DMS153 treated with DMSO at 0.1 percent for 48 hours (cell line): ENCODE measurements around the gene SPINDOC.
"Not testable (repeated sequence)": the region's sequence is repeated elsewhere in the genome, so short reads cannot be mapped to it uniquely, and the experiment has no call there.

ENCODE experiments used
- DNase-seq: peaks from one replicate; lab custom pipeline; 2025; ENCODE audit not compliant: unreplicated experiment; lab: John Stamatoyannopoulos, UW

Gene SPINDOC

GRCh38 chr11:63785823-63786222 lies 27.4 kb upstream of the SPINDOC start:
- no peak for DNase-seq

DNA sequence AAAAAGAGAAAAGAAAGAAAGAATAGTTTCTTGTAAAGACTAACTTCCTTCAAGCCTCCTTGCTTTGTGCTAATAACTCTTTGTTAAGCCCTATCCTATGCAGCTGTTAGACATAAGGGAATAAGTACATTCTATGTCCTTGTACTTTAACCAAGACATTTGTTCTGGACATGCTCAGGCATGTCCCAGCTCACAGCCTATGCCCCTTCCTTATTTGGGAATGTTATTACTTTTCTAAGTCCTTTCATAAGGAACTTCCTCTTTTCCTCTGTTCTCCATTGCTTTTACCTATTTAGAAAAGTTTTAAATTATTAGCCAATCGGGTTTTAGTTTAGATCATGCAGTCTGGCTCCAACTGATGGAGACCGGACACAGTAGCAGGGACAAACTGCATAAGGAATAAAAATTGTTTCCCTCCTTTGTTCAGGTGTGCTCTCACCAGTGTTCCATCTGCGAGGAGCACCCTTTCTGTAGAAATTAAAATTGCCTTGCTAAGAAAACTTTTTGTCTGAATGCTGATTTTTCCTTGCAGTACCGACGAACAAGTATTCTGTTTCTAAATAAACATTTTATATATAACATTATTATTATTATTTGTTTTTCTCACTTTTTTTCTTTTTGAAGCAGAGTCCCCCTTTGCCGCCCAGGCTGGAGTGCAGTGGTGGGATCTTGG lies 21.6 kb upstream of the SPINDOC start:
- DNase-seq: no peak

- DNase-seq: no peak
Measured at GRCh38 chr11:63793161-63793560, 20.1 kb upstream of the SPINDOC start.

- no peak for DNase-seq
Measured at GRCh38 chr11:63795066-63795465, 18.2 kb upstream of the SPINDOC start.

DNA sequence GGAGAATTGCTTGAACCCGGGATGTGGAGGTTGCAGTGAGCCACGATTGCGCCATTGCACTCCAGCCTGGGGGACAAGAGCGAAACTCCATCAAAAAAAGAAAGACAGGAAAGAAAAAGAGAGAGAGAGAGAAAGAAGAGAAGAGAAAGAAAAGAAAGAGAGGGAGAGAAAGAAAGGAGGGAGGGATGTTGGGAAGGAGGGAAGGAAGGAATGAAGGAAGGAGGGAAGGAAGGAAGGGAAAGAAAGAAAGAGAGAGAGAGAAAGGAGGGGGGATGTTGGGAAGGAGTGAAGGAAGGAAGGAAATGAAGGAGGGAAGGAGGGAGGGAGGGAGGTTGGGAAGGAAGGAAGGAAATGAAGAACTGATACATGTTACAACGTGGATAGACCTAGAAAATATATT lies 12.3 kb upstream of the SPINDOC start:
- no peak for DNase-seq

DNA sequence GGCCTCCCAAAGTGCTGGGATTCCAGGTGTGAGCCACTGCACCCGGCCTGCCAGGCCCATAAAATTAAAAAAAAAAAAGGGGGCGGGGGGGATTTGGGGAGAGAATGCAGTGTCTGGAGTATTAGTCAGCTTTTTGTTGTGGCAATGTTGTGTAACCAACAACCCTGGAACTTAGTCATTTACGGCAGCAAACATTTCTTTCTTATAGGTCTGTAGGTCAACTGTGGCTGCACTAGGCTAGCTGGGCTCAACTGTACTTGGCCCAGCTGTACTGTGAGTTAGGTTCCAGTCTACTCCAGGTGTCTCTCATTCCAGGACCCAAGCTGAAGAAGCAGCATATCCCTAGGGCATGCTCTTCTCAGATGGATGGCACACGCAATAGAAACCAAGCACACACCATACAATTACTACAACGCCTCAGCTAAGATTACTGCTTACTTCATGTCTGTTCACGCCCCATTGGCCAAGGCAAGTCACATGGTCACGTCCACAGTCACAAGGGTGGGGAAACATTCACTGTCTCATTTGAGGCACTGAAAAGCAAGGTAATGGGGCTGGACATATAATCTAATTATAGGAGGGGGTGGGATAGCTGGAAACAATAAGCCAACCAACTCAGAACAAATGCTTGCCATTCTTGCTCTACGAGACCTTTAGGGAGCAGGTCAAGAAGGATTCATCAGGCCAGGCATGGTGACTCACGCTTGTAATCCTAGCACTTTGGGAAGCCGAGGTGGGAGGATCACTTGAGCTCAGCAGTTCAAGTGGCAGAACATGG lies 10.4 kb upstream of the SPINDOC start:
- DNase-seq: no peak

DNA sequence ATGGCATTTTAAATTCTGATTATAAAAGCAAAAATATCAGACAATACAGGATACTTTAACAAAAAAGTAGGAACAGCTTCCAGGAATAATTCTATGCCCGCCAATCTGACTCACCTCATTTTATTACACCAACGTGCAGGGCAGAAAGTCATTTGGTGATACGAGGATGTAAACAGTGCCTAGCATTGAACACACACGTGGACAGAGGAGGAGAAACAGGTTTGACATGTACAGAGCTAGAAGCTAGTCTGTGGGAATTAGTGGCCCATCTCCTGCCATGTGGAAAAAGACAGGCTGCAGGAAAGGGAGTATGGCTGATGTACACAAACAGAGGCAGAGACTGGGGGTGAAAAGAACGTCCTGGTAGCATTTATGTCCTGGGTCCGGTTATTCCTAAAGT lies 9.0 kb upstream of the SPINDOC start:
- DNase-seq: no peak

- DNase-seq: no peak
Measured at GRCh38 chr11:63805844-63806415, 7.3 kb upstream of the SPINDOC start.

GRCh38 chr11:63810383-63810782 lies 2.9 kb upstream of the SPINDOC start:
- not testable (repeated sequence) for DNase-seq

DNA sequence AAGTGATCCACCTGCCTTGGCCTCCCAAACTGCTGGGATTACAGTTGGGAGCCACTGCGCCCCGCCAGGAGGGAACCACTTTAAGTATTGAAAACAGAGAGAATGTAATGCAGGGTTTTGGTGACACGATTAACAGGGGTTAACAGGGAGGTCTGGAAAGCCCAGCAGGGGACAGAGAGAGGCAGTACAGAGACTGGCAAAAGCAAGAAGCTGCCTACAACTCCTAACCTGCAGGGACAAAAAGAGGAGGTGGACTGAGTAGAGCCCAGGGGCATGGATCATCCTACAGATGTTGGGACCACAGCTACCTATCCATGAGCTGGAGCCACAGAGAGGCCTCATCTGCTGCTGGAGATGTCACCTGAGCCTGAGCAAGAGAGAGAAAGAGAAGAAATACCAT lies 1.7 kb upstream of the SPINDOC start:
- DNase-seq: no peak

DNA sequence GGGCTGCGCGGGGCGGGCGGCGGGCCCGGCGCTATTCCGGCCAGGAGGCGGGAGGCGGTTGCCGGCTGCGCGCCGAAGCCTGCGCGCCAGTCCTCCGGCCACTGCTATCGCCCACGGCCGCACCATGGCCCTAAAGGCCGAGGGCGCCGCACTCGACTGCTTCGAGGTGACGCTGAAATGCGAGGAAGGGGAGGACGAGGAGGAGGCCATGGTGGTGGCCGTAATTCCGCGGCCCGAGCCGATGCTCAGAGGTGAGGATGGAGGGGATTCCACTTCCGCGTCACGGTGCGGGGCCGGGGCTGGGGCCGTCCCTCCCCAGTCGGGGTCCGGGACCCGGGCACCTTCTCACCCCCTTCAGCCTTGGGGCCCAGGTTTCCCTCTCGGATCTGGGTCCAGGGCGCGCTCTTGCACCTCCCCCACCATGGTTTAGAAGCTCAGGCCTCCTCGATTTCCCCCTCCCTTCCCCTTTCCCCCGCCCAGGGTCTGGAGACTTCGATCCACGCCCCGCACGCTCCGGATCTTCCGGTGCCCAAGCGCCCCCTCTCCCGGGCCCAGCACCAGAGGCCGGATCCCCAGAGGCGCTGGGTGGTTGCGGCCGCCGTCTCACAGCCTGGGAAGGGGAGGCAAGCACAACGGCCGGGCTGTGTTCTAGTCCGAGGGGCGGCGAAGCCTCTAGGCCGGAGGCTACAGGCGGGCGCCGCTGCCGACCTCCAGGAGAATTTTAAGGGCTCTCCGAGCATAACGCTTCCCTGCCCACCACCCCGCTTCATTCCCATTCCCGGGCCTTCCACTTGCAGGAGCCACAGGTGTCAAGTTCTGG lies 517 bp downstream of the SPINDOC start:
- DNase-seq: no peak

- DNase-seq: no peak
Measured at GRCh38 chr11:63814383-63814736, 1.1 kb downstream of the SPINDOC start.

DNA sequence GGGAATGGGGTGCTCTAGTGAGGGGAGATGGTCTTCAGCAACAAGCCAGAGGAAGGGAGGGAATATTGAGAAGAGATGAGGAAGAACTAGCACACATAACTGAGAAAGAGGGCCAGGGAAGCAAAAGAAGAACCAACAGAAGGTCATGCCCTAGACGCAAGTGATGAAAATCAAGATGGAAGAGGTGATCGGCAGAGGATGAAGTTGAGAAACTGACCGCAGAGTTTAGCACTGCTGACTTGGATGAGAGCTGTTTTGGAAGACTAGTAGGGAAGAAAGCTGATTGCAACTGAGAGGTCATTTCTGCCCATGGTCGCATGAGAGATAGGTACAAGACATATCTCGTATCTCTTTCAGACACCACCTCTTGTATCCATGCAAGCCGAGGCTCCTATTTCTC lies 2.9 kb downstream of the SPINDOC start:
- DNase-seq: no peak

DNA sequence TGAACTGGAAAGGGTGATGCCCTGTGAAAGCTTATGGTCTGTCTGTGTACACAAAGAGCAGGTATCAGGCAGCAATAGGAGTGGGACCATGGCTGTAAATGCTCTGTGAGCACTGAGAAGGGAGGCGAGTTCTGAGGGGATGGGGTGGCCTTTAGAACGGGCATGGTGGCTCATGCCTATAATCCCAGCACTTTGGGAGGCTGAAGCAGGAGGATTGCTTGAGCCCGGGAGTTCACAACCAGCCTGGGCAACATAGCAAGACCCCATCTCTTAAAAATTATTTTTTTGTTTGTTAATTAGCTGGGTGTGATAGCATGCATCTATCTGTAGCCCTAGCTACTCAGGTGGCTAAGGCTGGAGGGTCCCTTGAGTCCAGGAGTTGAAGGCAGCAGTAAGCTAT lies 3.5 kb downstream of the SPINDOC start:
- no peak for DNase-seq

GRCh38 chr11:63817758-63818498 lies 4.7 kb downstream of the SPINDOC start:
- DNase-seq: no peak

- no peak for DNase-seq
Measured at GRCh38 chr11:63818609-63819008, 5.4 kb downstream of the SPINDOC start.

- no peak for DNase-seq
Measured at GRCh38 chr11:63821411-63821810, 8.2 kb downstream of the SPINDOC start.

DNA sequence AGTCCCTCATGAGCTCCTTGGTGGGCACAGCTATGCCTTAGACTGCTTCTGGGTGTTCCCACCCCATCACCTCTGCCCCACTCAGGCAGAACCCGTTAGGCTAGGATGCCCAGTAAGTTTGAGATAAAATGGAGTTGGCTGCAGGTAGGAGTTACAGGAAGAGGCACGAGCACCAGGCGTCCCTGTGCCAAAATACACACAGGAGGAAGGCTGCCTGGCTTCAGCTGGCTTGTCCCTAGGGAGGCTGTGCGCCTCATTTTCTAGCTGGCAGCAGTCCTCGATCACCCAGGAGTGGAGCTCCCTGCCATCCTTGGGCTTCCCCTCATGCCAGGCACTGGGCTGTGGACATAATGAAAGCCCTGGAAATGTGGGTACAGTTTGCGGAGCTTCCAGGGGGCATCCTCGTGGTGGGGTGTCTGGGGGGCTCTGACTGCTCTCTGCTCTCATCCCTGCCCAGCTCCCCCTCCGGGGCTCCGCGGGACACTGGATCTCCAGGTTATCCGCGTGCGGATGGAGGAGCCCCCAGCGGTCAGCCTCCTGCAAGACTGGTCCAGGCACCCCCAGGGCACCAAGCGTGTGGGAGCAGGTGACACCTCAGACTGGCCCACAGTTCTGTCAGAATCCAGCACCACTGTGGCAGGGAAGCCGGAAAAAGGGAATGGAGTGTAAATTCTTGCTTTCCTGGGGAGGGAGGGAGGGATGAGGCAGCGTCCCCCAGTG lies 13.4 kb downstream of the SPINDOC start:
- no peak for DNase-seq

DNA sequence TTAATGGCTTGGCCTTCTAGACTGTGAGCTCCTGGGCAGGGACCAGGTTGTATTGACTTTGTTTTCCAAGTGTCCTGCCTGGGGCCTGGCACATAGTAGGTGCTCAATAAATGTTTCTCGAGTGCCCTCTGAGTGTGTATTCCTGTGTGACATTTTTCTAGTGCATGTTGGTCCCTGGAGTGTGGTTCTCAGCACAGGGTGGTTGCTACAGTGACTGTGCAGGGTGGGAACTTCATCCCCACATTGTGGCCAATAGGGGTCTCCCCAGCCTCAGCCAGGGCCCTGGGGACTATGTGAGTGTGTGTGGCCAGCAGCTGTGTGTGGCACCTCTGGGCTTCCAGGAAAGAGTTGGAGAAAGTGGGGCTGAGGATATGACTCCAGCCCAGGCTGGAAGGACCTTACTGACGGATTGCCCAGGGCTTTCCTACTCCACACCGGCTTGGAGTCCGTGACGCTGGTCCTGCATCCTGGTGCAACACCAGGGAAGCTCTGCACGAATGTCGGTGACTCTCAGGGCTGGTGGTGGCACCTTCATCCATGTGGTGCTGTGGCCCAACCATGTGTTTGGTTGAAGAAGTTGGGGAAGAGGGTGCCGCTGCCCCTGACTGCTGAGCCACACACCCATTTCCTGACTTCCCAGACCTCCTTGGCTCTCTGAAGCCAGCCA lies 16.7 kb downstream of the SPINDOC start:
- no peak for DNase-seq

DNA sequence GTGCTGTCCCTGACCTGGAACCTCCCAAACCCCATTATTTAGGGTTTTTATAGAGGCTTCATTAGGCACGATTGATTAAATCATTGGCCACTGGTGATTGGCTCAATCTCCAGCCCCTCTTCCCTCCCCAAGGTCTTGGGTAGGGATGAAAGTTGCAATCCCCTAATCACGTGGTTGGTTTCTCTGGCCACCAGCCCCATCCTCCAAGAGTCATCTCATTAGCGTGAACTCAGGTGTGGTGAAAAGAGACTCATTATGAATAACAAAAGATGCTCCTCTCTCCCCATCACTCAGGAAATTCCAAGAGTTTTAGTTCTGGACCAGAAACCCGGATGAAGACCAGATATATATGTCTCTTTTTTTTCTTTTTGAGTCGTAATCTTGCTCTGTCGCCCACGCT lies 18.1 kb downstream of the SPINDOC start:
- DNase-seq: no peak
